Measurements from ENCODE around the gene CEBPA.

Gene CEBPA

DNA sequence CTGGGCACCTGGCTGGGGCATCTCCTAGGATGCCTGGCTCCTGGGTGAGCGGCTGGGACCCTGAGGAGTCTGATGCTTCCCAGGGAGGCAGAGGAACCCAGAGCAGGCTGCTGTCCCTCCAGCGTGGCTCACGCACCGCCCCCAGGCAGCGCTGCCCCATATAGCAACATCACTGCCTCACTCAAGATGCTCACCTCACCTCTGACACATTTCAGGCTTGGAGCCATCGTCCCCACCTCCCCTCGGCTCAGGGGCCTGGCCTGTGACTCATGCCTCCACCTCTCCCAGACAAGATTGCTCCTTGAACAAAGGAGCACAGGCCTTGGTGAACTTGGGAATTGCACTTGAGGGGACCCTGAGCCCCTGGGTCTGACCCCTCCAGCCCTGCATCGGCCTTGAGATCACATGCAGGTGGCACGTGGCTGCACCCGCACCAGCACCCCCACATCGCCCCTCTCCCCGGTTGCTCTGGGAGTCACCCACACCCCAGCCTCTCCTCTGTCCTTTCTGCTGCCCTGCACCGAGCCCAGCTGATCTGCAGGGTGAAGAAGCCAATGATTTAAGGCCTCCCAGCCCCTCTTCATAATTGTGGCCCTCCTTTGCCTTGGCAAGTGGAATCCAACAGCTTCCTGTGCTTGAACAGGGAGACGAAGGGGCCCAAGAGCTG is 11.2 kb downstream of the CEBPA start:
- Histone ChIP-seq H3K9me3 (no peaks in the 10 kb centered on the region), H3K27me3 (no peaks in the 10 kb centered on the region), H3K4me1 (ENCODE audit: control insufficient read depth in 1 of 2, insufficient read depth in 1 of 2, low read depth in 1 of 2, low read length in 1 of 2) (peaks cover 100% of the 10 kb centered on the region in 2 experiments)

DNA sequence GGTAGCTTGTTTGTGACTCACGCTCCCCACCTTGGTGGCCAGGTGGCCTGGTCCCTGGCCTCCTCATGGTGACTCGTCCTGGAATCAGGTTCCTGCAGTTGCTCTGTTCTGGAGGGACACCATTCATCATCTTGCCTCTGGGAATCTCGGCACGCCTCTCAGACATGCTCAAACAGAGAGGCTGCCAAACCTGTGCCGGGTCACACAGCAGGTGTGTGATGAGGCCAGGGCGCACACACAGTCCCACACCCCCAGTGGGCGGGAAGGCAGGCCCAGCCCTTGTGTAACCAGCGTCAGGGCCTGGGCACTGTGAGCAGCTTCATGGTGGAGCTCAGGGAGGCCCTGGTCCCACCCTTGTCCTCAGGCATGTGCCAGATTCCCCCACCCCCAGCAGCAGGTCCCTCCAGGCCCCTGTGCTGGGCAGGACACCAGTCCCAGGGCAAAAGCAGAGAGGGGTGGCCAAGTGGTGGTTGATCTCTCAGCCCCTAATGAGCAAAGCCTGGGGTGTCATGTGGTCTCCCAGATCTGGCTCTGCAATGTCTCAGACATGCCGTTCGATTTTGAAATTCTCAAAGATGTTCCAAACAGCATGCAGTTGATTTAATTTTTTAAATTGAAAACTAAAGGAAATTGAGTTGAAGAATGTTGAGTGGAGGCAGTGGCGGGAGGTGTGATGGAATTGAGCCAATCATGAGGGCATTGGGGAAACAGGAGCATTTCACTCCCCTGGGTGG is 12.1 kb downstream of the CEBPA start:
- Histone ChIP-seq H3K4me1 (ENCODE audit: control insufficient read depth in 1 of 2, insufficient read depth in 1 of 2, low read depth in 1 of 2, low read length in 1 of 2) (peaks cover 100% of the 10 kb centered on the region in 2 experiments), H3K9me3 (no peaks in the 10 kb centered on the region), H3K27me3 (no peaks in the 10 kb centered on the region), H3K36me3 (no peaks in the 10 kb centered on the region), H3K4me3 (ENCODE audit: low read depth in 1 of 2, low read length in 1 of 2) (no peak overlapping the region), H3K27ac (peak overlapping the region; percentile 91)
- TF ChIP-seq, protein P1, sequence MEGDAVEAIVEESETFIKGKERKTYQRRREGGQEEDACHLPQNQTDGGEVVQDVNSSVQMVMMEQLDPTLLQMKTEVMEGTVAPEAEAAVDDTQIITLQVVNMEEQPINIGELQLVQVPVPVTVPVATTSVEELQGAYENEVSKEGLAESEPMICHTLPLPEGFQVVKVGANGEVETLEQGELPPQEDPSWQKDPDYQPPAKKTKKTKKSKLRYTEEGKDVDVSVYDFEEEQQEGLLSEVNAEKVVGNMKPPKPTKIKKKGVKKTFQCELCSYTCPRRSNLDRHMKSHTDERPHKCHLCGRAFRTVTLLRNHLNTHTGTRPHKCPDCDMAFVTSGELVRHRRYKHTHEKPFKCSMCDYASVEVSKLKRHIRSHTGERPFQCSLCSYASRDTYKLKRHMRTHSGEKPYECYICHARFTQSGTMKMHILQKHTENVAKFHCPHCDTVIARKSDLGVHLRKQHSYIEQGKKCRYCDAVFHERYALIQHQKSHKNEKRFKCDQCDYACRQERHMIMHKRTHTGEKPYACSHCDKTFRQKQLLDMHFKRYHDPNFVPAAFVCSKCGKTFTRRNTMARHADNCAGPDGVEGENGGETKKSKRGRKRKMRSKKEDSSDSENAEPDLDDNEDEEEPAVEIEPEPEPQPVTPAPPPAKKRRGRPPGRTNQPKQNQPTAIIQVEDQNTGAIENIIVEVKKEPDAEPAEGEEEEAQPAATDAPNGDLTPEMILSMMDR (IDR thresholded peaks at IDR 0.05), result no peak

More for the DNA sequence above, 11.2 kb downstream of the CEBPA start:
- Histone ChIP-seq H3K36me3 (no peaks in the 10 kb centered on the region), H3K4me3 (ENCODE audit: low read depth in 1 of 2, low read length in 1 of 2) (no peak overlapping the region), H3K27ac (peak overlapping the region; percentile 91)
- TF ChIP-seq, protein P1 (IDR thresholded peaks at IDR 0.05), result no peak

DNA sequence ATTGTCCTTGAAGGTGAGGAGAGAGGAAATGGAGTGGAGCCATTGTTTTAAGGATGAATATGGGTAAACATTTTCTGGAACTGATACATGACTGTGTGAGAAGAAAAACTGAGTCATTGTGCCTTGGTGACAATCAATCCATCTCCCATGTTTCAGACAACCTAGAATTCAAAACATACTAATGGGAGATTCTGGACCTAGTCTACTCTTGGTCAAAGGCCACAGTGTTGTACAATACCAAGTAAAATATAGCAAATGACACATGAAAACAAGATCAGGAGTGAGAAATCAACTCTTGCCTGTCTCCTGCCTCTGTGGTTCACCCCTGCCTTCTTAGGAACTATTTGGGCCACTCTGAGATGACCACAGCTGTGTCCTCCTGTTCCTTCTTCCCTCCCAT is 13.1 kb downstream of the CEBPA start:
- TF ChIP-seq, protein P1 (IDR thresholded peaks at IDR 0.05), result no peak
- Histone ChIP-seq H3K9me3 (no peaks in the 10 kb centered on the region), H3K4me1 (ENCODE audit: control insufficient read depth in 1 of 2, insufficient read depth in 1 of 2, low read depth in 1 of 2, low read length in 1 of 2) (peaks cover 100% of the 10 kb centered on the region in 2 experiments), H3K27ac (peak overlapping the region; percentile 85), H3K4me3 (ENCODE audit: low read depth in 1 of 2, low read length in 1 of 2) (no peak overlapping the region), H3K27me3 (no peaks in the 10 kb centered on the region), H3K36me3 (no peaks in the 10 kb centered on the region)

DNA sequence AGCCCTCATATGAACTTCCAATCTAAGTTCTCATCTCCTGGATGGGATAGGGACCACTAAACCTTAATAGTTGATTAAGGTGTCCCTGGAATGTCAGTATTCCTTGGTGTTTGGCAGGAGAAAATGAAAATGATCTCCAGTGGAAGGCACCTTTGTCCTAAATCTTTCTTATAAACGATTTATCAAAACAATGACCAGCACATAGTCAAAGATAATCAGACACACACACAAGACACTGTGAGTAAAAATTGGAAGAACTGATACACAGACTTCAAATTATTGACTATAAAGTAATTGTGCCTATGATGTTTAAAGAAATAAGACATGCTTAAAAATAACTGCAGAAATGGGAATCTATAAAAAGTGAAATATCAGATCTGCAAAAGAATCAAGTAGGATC is 13.7 kb downstream of the CEBPA start:
- Histone ChIP-seq H3K9me3 (no peaks in the 10 kb centered on the region), H3K27me3 (no peaks in the 10 kb centered on the region), H3K36me3 (no peaks in the 10 kb centered on the region), H3K27ac (peak overlapping the region; percentile 85), H3K4me1 (ENCODE audit: control insufficient read depth in 1 of 2, insufficient read depth in 1 of 2, low read depth in 1 of 2, low read length in 1 of 2) (peaks cover 94 to 95% of the 10 kb centered on the region in 2 experiments), H3K4me3 (ENCODE audit: low read depth in 1 of 2, low read length in 1 of 2) (no peak overlapping the region)
- TF ChIP-seq, protein P1 (IDR thresholded peaks at IDR 0.05), result no peak

DNA sequence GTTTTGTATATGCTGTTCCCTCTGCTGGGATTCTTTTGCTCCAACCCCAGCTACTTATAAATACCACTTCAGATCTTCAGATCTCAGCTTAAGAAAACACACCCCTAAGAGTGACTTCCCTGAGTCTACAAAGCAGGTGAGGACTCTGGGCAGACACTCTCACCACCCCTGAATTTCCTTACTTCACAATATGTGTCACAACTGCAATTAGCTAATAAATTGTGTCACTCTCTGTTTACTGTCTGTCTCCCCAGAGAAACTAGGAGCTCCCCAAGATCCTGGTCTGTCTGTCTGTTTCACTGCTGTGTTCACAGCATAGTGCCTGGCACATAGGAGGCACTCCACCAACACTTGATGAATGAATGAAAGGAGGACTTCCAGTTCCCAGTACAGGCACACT is 14.4 kb downstream of the CEBPA start:
- peak overlapping the region; percentile 85 for H3K27ac ChIP-seq
- H3K9me3 ChIP-seq, result no peaks in the 10 kb centered on the region
- TF ChIP-seq, protein P1 (IDR thresholded peaks at IDR 0.05), result no peak
- no peaks in the 10 kb centered on the region for H3K27me3 ChIP-seq
- H3K36me3 ChIP-seq, result no peaks in the 10 kb centered on the region
- H3K4me3 ChIP-seq (ENCODE audit: low read depth in 1 of 2, low read length in 1 of 2), result peak overlapping the region; percentile 32 to 37
- H3K4me1 ChIP-seq (ENCODE audit: control insufficient read depth in 1 of 2, insufficient read depth in 1 of 2, low read depth in 1 of 2, low read length in 1 of 2), result peaks cover 87% of the 10 kb centered on the region in 2 experiments

All from neutrophil (primary cell).